ENCODE measurements around the gene SLC5A10.
"Not testable (repeated sequence)": the region's sequence is repeated elsewhere in the genome, so short reads cannot be mapped to it uniquely, and the experiment has no call there.

Gene SLC5A10

GRCh38 chr17:19019041-19019941 is 67.3 kb downstream of the SLC5A10 start:
- no peak for DNase-seq (ENCODE audit: low spot score)

DNA sequence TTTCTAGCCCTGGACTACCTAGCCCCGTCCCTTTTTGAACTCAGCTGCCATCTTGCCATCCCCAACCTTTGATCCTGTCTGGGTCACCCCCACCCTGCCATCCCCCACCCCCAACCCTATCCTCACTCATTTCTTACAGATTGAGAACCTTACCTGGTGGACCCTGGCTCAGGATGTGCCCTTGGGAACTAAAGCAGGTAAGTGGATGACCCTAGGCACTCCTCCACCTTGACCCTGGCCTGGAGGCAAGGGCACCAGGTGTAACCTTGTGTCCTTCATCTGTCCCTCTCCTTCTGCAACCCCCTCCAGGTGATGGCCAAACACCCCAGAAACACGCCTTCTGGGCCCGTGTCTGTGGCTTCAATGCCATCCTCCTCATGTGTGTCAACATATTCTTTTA is 68.1 kb downstream of the SLC5A10 start:
- no peak for DNase-seq (ENCODE audit: low spot score)

DNA sequence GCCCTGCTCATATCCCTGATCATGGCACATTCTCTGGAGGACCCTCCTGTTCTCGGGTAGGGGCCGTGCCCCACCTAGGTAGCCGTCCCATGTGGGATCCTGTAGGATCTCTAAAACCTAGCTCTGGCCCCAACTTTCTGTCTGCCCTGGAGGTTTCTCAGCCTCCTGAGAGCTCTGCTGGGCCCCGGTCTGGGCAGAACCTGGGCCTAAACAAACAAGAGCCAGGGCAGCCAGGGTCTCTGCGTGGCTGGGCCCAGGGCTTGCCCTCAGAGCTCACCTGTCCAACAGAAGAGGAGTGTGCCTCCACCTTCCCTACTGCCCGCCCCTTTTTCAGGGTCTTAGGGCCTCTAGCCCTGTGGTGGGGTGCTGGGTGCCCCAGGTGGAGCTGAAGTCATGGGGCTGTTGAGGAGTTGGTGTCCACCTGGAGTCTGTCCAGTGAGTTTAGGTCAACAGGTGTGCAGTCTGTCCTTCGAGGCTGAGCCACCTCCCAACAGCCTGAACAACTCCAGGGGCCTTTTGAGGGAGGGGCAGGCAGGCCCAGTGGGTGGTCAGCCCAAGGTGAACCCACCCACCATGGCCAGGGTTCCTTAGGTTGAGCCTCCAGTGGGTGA is 69.2 kb downstream of the SLC5A10 start:
- DNase-seq (ENCODE audit: low spot score), result not testable (repeated sequence)

DNA sequence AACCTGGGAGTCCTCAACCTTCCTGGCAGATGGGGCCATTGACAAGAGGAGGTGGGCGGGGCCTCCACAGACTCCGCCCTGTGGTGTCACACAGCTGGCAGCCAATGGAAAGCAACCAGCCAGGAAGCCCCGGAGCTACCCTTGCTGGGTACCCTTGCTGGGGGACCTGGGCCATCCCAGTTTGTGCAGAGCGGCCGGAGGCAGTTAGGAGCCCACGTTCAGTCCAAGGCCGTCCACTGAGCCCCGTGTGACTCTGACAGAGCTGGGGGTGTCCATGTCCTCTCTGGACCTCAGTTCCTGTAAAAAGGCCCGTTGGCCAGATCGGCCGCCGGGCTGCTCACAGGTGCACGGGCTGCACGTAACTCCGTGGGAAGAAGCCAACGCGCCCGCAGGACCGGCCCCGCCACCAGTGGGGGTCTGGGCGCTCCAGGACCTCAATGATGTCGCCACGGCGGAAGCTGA is 69.7 kb downstream of the SLC5A10 start:
- DNase-seq (ENCODE audit: low spot score), result no peak

DNA sequence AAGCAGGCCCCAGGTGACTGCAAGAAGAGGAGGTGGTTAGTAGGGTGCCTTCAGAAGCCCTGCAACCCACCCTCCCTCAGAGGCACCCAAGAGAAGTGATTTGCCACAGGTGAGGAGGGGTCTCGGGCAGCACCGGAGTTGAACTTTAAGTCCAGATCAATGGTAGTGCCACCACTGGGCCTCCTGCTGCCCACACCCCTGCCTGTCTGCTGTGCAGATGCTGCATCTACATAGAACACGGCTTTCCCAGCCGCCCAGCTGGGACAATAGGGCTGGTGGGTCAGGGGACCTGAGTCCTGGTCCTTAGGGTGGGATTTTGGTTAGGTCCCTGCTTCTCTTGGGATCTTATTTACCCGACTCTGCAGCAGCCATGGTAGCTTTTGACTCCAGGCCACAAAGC is 70.2 kb downstream of the SLC5A10 start:
- no peak for DNase-seq (ENCODE audit: low spot score)

GRCh38 chr17:19022747-19023146 is 70.8 kb downstream of the SLC5A10 start:
- no peak for DNase-seq (ENCODE audit: low spot score)

- DNase-seq (ENCODE audit: low spot score), result no peak
These were observed 71.4 kb downstream of the SLC5A10 start for GRCh38 chr17:19023209-19023999.

DNA sequence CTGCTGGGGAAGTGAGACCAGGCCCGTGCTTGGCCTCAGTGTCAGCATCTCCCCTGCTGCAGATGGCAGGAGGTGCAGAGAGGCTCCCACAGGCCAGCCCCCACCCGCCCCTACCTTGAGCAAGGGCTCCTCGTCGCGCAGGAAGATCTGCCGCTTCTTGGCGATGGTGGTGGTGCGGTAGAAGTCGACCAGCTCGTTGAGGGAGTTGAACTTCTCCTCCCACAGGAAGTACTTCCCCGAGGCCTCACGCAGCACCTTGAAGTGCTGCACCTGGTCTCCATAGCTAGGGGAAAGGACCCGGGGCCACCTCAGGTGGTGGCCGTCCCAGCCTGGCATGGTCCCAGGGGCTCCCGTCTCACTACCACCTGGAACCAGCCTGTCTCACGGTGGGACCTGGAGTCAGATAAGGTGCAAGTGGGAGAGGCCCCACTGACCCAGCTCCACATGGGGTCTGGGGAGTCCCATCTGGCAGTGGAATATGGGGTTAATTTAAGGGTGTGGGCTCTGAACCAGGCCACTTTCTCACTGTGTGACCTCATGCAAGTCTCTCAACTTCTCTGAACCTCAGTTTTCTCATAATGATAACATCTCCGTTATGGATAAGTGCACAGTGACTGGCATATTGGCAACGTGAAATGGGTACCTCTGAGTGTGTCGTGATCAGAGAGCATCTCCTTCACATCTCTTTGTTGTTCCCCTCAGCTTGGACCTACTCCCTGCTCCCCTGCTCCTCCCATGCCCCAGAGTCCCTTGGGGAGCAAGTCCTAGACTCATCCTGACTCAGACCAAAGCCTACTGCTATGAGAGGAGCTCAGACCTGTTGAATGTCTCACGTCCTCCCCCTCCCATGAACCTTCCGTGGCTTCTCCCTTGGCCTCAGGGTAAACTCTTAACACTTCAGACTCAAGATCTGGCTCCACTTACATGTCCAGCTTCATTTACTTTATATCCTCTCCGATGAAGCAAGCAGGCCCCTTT is 72.4 kb downstream of the SLC5A10 start:
- no peak for DNase-seq (ENCODE audit: low spot score)

DNA sequence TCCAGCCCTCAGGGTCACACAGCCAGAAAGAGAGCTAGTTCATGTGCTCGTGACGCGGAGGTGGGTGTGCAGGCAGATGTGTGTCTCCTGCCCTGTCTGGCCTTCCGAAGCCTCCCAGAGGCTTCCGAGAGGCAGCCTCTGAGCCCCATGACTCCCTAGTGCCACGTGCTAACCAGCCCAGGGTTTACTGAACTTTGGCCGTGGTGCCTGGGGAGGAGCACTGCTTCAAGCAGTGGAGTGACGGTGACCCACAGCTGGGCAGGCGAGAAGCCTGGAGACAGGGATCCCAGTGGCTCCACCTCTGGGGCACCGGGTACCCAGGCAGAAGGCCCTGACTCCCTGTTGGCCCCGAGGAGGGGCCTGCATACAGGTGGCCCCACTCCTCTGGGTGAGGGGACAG is 76.7 kb downstream of the SLC5A10 start:
- not testable (repeated sequence) for DNase-seq (ENCODE audit: low spot score)

- not testable (repeated sequence) for DNase-seq (ENCODE audit: low spot score)
These were observed 77.8 kb downstream of the SLC5A10 start for GRCh38 chr17:19029740-19030139.

- not testable (repeated sequence) for DNase-seq (ENCODE audit: low spot score)
These were observed 78.9 kb downstream of the SLC5A10 start for GRCh38 chr17:19030771-19031449.

DNA sequence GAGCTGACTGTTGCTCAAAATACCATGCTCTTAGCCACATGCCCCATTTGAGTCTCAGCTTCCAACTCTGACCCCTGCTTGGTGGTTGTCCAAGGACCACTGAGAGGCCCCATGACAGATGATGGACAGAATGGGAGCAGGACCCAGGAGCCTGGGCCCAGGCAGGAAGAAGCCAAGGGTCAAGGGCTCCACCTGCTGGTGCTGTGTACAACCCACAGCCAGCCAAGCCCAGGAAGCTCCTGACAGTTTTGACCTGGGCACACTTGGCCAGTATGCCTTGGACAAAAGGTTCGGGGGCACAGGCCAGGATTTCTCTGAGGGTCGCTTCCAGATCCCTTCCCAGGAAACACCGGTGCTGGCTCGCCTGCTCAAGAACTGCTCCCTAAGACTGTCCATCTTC is 79.8 kb downstream of the SLC5A10 start:
- not testable (repeated sequence) for DNase-seq (ENCODE audit: low spot score)

DNA sequence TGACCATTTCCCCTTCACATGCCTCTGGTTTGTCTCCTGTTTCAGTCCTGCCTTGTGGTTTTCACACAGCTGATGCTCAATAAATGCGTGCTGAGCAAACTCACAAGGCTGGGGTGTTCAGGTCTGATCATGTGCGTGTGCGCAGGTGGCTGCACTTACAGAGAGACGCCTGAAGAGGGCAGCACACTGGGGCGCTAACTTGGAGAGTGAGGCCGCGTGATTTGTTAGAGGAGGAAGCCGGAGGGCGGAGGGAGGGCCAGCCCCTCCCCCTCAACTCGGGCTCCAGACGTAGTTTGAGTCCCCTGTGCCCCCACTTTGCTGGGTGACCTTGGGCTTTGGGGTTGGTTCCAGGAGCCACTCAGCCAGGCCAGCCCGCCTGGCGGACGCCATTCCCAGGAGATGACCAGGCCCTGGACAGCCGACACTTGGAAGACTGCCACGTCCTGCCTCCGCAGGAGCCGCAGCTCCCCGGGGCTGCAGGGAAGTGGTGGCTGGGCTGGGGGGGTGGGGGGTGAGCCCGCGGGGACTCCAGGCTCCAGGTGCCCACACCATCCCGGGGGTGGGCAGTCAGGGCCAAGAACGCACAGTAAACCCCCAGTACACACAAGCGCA is 80.5 kb downstream of the SLC5A10 start:
- not testable (repeated sequence) for DNase-seq (ENCODE audit: low spot score)

DNA sequence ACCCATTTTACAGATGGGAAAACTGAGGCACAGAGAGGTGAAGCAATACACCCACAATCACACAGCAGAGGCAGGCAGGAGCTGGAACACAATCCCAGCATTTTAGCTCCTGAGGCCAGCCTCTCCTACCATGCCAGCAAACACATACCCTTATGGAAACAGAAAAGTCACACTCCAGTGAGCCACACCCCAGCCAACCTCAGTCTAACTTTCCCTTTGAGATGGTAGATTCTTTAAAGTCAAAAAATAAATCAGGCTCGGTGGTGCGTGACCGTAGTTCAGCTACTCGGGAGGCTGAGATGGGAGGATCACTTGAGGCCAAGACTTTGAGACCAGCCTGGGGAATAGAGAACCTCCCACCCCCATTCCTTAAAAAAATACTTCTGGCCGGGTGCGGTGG is 84.2 kb downstream of the SLC5A10 start:
- not testable (repeated sequence) for DNase-seq (ENCODE audit: low spot score)

DNA sequence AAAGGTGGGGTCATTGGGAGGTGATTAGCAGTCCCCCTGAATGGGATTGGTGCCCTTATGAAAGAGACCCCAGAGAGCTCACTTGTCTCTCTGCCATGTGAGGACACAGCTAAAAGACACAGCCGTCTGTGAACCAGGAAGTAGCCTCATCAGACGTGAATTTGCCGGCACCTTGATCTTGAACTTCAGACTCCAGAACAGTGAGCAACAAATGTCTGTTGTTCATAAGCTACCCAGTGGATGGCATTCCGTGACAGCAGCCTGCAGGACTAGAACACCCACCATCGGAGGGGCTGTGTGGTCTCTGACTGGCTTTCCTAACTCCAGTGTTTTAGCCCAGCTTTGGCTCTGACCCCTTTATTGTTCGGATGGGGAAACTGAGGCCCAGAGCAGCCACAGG is 85.6 kb downstream of the SLC5A10 start:
- DNase-seq (ENCODE audit: low spot score), result not testable (repeated sequence)

GRCh38 chr17:19038007-19038406 is 86.0 kb downstream of the SLC5A10 start:
- DNase-seq (ENCODE audit: low spot score), result not testable (repeated sequence)

- DNase-seq (ENCODE audit: low spot score), result not testable (repeated sequence)
These were observed 86.8 kb downstream of the SLC5A10 start for GRCh38 chr17:19038730-19039129.

- DNase-seq (ENCODE audit: low spot score), result not testable (repeated sequence)
These were observed 88.4 kb downstream of the SLC5A10 start for GRCh38 chr17:19040350-19040749.

DNA sequence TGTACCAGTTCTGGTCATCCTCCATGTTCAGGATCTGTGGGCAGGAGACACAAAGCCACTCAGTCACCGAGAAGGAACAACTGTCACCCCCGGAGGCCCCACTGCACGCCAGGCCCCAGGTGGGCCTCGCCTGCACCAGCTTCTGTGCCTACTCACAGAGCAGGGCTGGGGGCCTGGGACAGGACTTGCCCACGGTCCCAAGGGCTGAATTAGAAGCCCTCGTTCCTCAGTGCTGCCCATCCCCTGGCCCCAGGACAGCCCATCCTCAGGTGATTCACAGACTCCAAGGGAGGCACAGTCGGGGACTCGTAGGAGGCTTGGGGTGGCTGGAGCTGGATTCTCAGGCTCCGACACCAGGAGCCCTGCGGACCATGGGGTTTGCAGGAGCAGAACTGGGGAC is 89.9 kb downstream of the SLC5A10 start:
- not testable (repeated sequence) for DNase-seq (ENCODE audit: low spot score)

GRCh38 chr17:19042369-19042768 is 90.4 kb downstream of the SLC5A10 start:
- not testable (repeated sequence) for DNase-seq (ENCODE audit: low spot score)
